ENCODE measurements around the gene TFF1. TPM values are rescaled to one million over a fixed set of nuclear protein-coding genes. Genes with fewer than 3 reads are reported as not detected.

Gene TFF1
- total RNA-seq, 5 donors from 2014 or later (not counting 1 experiment from before 2014, with no cell fraction given): 1.2 to 1.3 TPM; not detected in 3

GRCh38 chr21:42382915-42383314 lies 16.6 kb upstream of the TFF1 start:
- peaks cover 8% of the 10 kb centered on the region for H3K36me3 Mint-ChIP-seq
- peaks cover 4 to 13% (median 8%) of the 10 kb centered on the region in 3 donors for H3K9me3 Mint-ChIP-seq
- ChIA-PET CTCF (interaction anchor here in 1 of 2 donors (1.1 kb wide), 1 partner anchor 12 kb away, joined by 15 read pairs; no protein-coding TSS in a partner anchor), POLR2A (no interaction called here)
- Histone ChIP-seq H3K4me1 (ENCODE audit: control insufficient read depth in 1 of 2, extremely low read depth in 1 of 2, insufficient read depth in 2 of 2, low read length in 2 of 2) (peaks cover 17 to 20% of the 10 kb centered on the region in 2 experiments), H3K36me3 (ENCODE audit: control insufficient read depth in 2 of 2, extremely low read depth in 1 of 2, insufficient read depth in 1 of 2, low read length in 1 of 2) (no peaks in the 10 kb centered on the region), H3K9me3 (no peaks in the 10 kb centered on the region), H3K27ac (ENCODE audit: low read length) (no peak overlapping the region), H3K27me3 (replicated peaks in 1 of 2; ENCODE audit: control insufficient read depth in 2 of 2, extremely low read depth in 1 of 2, insufficient read depth in 2 of 2, low read length in 1 of 2) (peaks cover 0 to 4% of the 10 kb centered on the region in 2 experiments), H3K4me3 (ENCODE audit: control insufficient read depth in 1 of 2, extremely low read depth in 1 of 2, low read length in 1 of 2) (no peak overlapping the region)
- DNase-seq (no peak), ATAC-seq (replicated peaks in 1 of 4) (no peak)
- H3K4me3 Mint-ChIP-seq: no peak overlapping the region
- WGBS (ENCODE audit: insufficient coverage): 95% methylated on average over 6 of the region's 6 CpGs
- no peaks in the 10 kb centered on the region for H3K27me3 Mint-ChIP-seq
- H3K27ac Mint-ChIP-seq: no peak overlapping the region
- H3K4me1 Mint-ChIP-seq: peaks cover 11 to 39% (median 36%) of the 10 kb centered on the region in 3 donors

GRCh38 chr21:42381347-42381984 lies 15.1 kb upstream of the TFF1 start:
- DNase-seq (peak in 22 of 35 experiments; percentile 14 to 62 (median 41)), ATAC-seq (replicated peaks in 1 of 4) (peak; percentile 43 to 78 (median 65))
- Histone ChIP-seq H3K4me1 (ENCODE audit: control insufficient read depth in 1 of 2, extremely low read depth in 1 of 2, insufficient read depth in 2 of 2, low read length in 2 of 2) (peaks cover 14 to 20% of the 10 kb centered on the region in 2 experiments), H3K27me3 (replicated peaks in 1 of 2; ENCODE audit: control insufficient read depth in 2 of 2, extremely low read depth in 1 of 2, insufficient read depth in 2 of 2, low read length in 1 of 2) (peaks cover 0 to 5% of the 10 kb centered on the region in 2 experiments), H3K36me3 (ENCODE audit: control insufficient read depth in 2 of 2, extremely low read depth in 1 of 2, insufficient read depth in 1 of 2, low read length in 1 of 2) (no peaks in the 10 kb centered on the region), H3K27ac (ENCODE audit: low read length) (no peak overlapping the region), H3K9me3 (no peaks in the 10 kb centered on the region), H3K4me3 (ENCODE audit: control insufficient read depth in 1 of 2, extremely low read depth in 1 of 2, low read length in 1 of 2) (no peak overlapping the region)
- Mint-ChIP-seq H3K9me3 (peaks cover 4 to 13% (median 8%) of the 10 kb centered on the region in 3 donors), H3K36me3 (peaks cover 8% of the 10 kb centered on the region), H3K27ac (peak overlapping the region in 1 of 2 donors; percentile 36), H3K27me3 (no peaks in the 10 kb centered on the region), H3K4me1 (peaks cover 7 to 28% (median 22%) of the 10 kb centered on the region in 3 donors), H3K4me3 (no peak overlapping the region)
- ChIA-PET CTCF (interaction anchor here (0.6 to 1.9 kb wide), 3 partner anchors 14 to 23 kb away, joined by 7 to 15 read pairs (median 10); partner anchors contain the start of gene UBASH3A (in 1 of the 2)), POLR2A (no interaction called here)
- WGBS (ENCODE audit: insufficient coverage): no CpG with 5 or more reads among the region's 1 CpG

GRCh38 chr21:42379426-42380215 lies 13.3 kb upstream of the TFF1 start:
- DNase-seq (no peak), ATAC-seq (replicated peaks in 1 of 4) (no peak)
- H3K9me3 Mint-ChIP-seq: peaks cover 4 to 13% (median 8%) of the 10 kb centered on the region in 3 donors
- H3K4me3 Mint-ChIP-seq: no peak overlapping the region
- no peak overlapping the region for H3K27ac ChIP-seq (ENCODE audit: low read length)
- no peak overlapping the region for H3K27ac Mint-ChIP-seq
- WGBS (ENCODE audit: insufficient coverage): 82% methylated on average over 14 of the region's 17 CpGs
- peaks cover 0 to 18% of the 10 kb centered on the region in 2 experiments for H3K27me3 ChIP-seq (replicated peaks in 1 of 2; ENCODE audit: control insufficient read depth in 2 of 2, extremely low read depth in 1 of 2, insufficient read depth in 2 of 2, low read length in 1 of 2)
- peaks cover 0 to 2% of the 10 kb centered on the region in 2 donors for H3K27me3 Mint-ChIP-seq
- H3K4me1 ChIP-seq (ENCODE audit: control insufficient read depth in 1 of 2, extremely low read depth in 1 of 2, insufficient read depth in 2 of 2, low read length in 2 of 2): peaks cover 4 to 12% of the 10 kb centered on the region in 2 experiments
- H3K36me3 ChIP-seq (ENCODE audit: control insufficient read depth in 2 of 2, extremely low read depth in 1 of 2, insufficient read depth in 1 of 2, low read length in 1 of 2): no peaks in the 10 kb centered on the region
- H3K4me1 Mint-ChIP-seq: peaks cover 6 to 16% (median 14%) of the 10 kb centered on the region in 3 donors
- H3K4me3 ChIP-seq (ENCODE audit: control insufficient read depth in 1 of 2, extremely low read depth in 1 of 2, low read length in 1 of 2): no peak overlapping the region
- ChIA-PET POLR2A (no interaction called here), CTCF (no interaction called here)
- H3K9me3 ChIP-seq: no peaks in the 10 kb centered on the region
- H3K36me3 Mint-ChIP-seq: peaks cover 8% of the 10 kb centered on the region

GRCh38 chr21:42378418-42378817 lies 12.1 kb upstream of the TFF1 start:
- peaks cover 0 to 25% of the 10 kb centered on the region in 2 experiments for H3K27me3 ChIP-seq (replicated peaks in 1 of 2; ENCODE audit: control insufficient read depth in 2 of 2, extremely low read depth in 1 of 2, insufficient read depth in 2 of 2, low read length in 1 of 2)
- peaks cover 8% of the 10 kb centered on the region for H3K36me3 Mint-ChIP-seq
- CTCF ChIA-PET: no interaction called here
- WGBS (ENCODE audit: insufficient coverage): 100% methylated on average over 1 of the region's 8 CpGs
- peaks cover 0 to 2% of the 10 kb centered on the region in 2 donors for H3K27me3 Mint-ChIP-seq
- H3K4me1 Mint-ChIP-seq: peaks cover 10 to 13% (median 11%) of the 10 kb centered on the region in 3 donors
- no peaks in the 10 kb centered on the region for H3K36me3 ChIP-seq (ENCODE audit: control insufficient read depth in 2 of 2, extremely low read depth in 1 of 2, insufficient read depth in 1 of 2, low read length in 1 of 2)
- no peak for ATAC-seq (replicated peaks in 1 of 4)
- H3K4me1 ChIP-seq (ENCODE audit: control insufficient read depth in 1 of 2, extremely low read depth in 1 of 2, insufficient read depth in 2 of 2, low read length in 2 of 2): peaks cover 3 to 4% of the 10 kb centered on the region in 2 experiments
- POLR2A ChIA-PET: no interaction called here
- DNase-seq: no peak
- no peak overlapping the region for H3K27ac ChIP-seq (ENCODE audit: low read length)
- peaks cover 4 to 13% (median 8%) of the 10 kb centered on the region in 3 donors for H3K9me3 Mint-ChIP-seq
- H3K27ac Mint-ChIP-seq: no peak overlapping the region
- no peak overlapping the region for H3K4me3 ChIP-seq (ENCODE audit: control insufficient read depth in 1 of 2, extremely low read depth in 1 of 2, low read length in 1 of 2)
- H3K4me3 Mint-ChIP-seq: no peak overlapping the region
- no peaks in the 10 kb centered on the region for H3K9me3 ChIP-seq

- H3K27me3 Mint-ChIP-seq: peaks cover 0 to 2% of the 10 kb centered on the region in 2 donors
- peaks cover 4 to 13% (median 8%) of the 10 kb centered on the region in 3 donors for H3K9me3 Mint-ChIP-seq
- Histone ChIP-seq H3K4me1 (ENCODE audit: control insufficient read depth in 1 of 2, extremely low read depth in 1 of 2, insufficient read depth in 2 of 2, low read length in 2 of 2) (peaks cover 3 to 8% of the 10 kb centered on the region in 2 experiments), H3K27ac (ENCODE audit: low read length) (no peak overlapping the region), H3K27me3 (replicated peaks in 1 of 2; ENCODE audit: control insufficient read depth in 2 of 2, extremely low read depth in 1 of 2, insufficient read depth in 2 of 2, low read length in 1 of 2) (peaks cover 0 to 26% of the 10 kb centered on the region in 2 experiments), H3K9me3 (no peaks in the 10 kb centered on the region), H3K4me3 (ENCODE audit: control insufficient read depth in 1 of 2, extremely low read depth in 1 of 2, low read length in 1 of 2) (no peak overlapping the region), H3K36me3 (ENCODE audit: control insufficient read depth in 2 of 2, extremely low read depth in 1 of 2, insufficient read depth in 1 of 2, low read length in 1 of 2) (no peaks in the 10 kb centered on the region)
- H3K27ac Mint-ChIP-seq: no peak overlapping the region
- CTCF ChIA-PET: no interaction called here
- peaks cover 8% of the 10 kb centered on the region for H3K36me3 Mint-ChIP-seq
- WGBS (ENCODE audit: insufficient coverage): 44% methylated on average over 3 of the region's 5 CpGs
- ATAC-seq (replicated peaks in 1 of 4) (no peak), DNase-seq (no peak)
- POLR2A ChIA-PET: no interaction called here
- no peak overlapping the region for H3K4me3 Mint-ChIP-seq
- peaks cover 15 to 18% (median 15%) of the 10 kb centered on the region in 3 donors for H3K4me1 Mint-ChIP-seq
Observed at GRCh38 chr21:42377951-42378340, 11.6 kb upstream of the TFF1 start.

GRCh38 chr21:42377211-42377950 lies 11.0 kb upstream of the TFF1 start:
- Mint-ChIP-seq H3K9me3 (peaks cover 4 to 10% (median 5%) of the 10 kb centered on the region in 3 donors), H3K27ac (no peak overlapping the region), H3K36me3 (peaks cover 8% of the 10 kb centered on the region), H3K4me3 (no peak overlapping the region), H3K27me3 (peaks cover 0 to 2% of the 10 kb centered on the region in 2 donors), H3K4me1 (peaks cover 13 to 18% (median 16%) of the 10 kb centered on the region in 3 donors)
- ATAC-seq (replicated peaks in 1 of 4): no peak
- ChIA-PET CTCF (no interaction called here), POLR2A (no interaction called here)
- 88% methylated on average over 21 of the region's 24 CpGs for WGBS (ENCODE audit: insufficient coverage)
- Histone ChIP-seq H3K4me3 (ENCODE audit: control insufficient read depth in 1 of 2, extremely low read depth in 1 of 2, low read length in 1 of 2) (no peak overlapping the region), H3K9me3 (no peaks in the 10 kb centered on the region), H3K27ac (ENCODE audit: low read length) (no peak overlapping the region), H3K4me1 (ENCODE audit: control insufficient read depth in 1 of 2, extremely low read depth in 1 of 2, insufficient read depth in 2 of 2, low read length in 2 of 2) (peaks cover 5 to 8% of the 10 kb centered on the region in 2 experiments), H3K36me3 (ENCODE audit: control insufficient read depth in 2 of 2, extremely low read depth in 1 of 2, insufficient read depth in 1 of 2, low read length in 1 of 2) (no peaks in the 10 kb centered on the region), H3K27me3 (replicated peaks in 1 of 2; ENCODE audit: control insufficient read depth in 2 of 2, extremely low read depth in 1 of 2, insufficient read depth in 2 of 2, low read length in 1 of 2) (peaks cover 0 to 25% of the 10 kb centered on the region in 2 experiments)
- no peak for DNase-seq
